ENCODE measurements around the gene UCKL1.

UCKL1 gene

GRCh38 chr20:63890201-63890576 lies 66.0 kb downstream of the UCKL1 start:
- H3K9me3 ChIP-seq (ENCODE audit: low read length), result no peaks in the 10 kb centered on the region
- no peak overlapping the region for H3K27ac ChIP-seq (ENCODE audit: low read depth, low read length)
- peaks cover 33% of the 10 kb centered on the region for H3K36me3 ChIP-seq (ENCODE audit: insufficient read depth, low read length)
- no peaks in the 10 kb centered on the region for H3K4me1 ChIP-seq (ENCODE audit: insufficient read depth, low read length)
- no peak overlapping the region for H3K4me3 ChIP-seq (ENCODE audit: low read depth in 1 of 2, low read length in 2 of 2)
- no peaks in the 10 kb centered on the region for H3K27me3 ChIP-seq (ENCODE audit: control insufficient read depth in 1 of 2, insufficient read depth in 2 of 2, low read length in 2 of 2)
- H3K9ac ChIP-seq (ENCODE audit: low read length), result no peak overlapping the region
